A549 (cell line): ENCODE measurements around the gene PPP1R1C. TPM values are rescaled to one million over a fixed set of nuclear protein-coding genes. Genes with fewer than 3 reads are reported as not detected.

Experiments
- ATAC-seq, 2 experiments: fragments of 200-7000 bp in 1 of 2; fragments of >200 bp in 1 of 2; cut with Nextera tagmentation in 1 of 2; cut with Tn5 transposase in 1 of 2; 3 replicates each; pipeline versions ENCODE4 v1.8.0 to v1.9.1; 2018 to 2020; ENCODE audit warnings: mild to moderate bottlenecking in 1 of 2, moderate library complexity in 1 of 2
- CTCF ChIA-PET: fragments of 300-600 bp; sonication (Branson Sonifier 250); formaldehyde crosslinking; extraction: SDS; loops from one replicate; lab custom pipeline; 2021; ENCODE audit warnings: antibody characterized with exemption, inconsistent platforms; lab: Yijun Ruan, JAX
- POLR2A ChIA-PET: fragments of 350-600 bp; formaldehyde crosslinking; extraction: SDS; loops from one replicate; lab custom pipeline; 2021; ENCODE audit warnings: antibody characterized with exemption, inconsistent platforms; lab: Yijun Ruan, JAX
- DNase-seq, 2 experiments: peaks; one replicate each; pipeline versions ENCODE4 v3.0.0 to v3.0.0-alpha.2; 2011 to 2016; ENCODE audit warnings: low read depth in 1 of 2, low spot score in 1 of 2
- FAIRE-seq: peaks from 2 replicates; lab custom pipeline; 2011; peaks lifted over from hg19 to GRCh38; lab: Jason Lieb, UNC
- H3K27ac ChIP-seq, 2 experiments: fragments of >200 bp; sonication (Bioruptor Twin); formaldehyde crosslinking; 3 replicates each; pipeline ENCODE4 v1.5.1; 2016 to 2017
- H3K4me1 ChIP-seq: fragments of >200 bp; sonication (Bioruptor Twin); formaldehyde crosslinking; 3 replicates; pipeline ENCODE4 v1.6.1; 2016
- H3K4me2 ChIP-seq: fragments of >200 bp; sonication (Bioruptor Twin); formaldehyde crosslinking; 3 replicates; pipeline ENCODE4 v1.6.1; 2016
- H3K4me3 ChIP-seq: fragments of >200 bp; sonication (Bioruptor Twin); formaldehyde crosslinking; 3 replicates; pipeline ENCODE4 v1.5.1; 2016
- H3K9me3 ChIP-seq: fragments of >200 bp; sonication (Bioruptor Twin); formaldehyde crosslinking; 3 replicates; pipeline ENCODE4 v1.6.1; 2016
- CBX8 ChIP-seq: fragments of 200-600 bp; sonication (generic); IDR thresholded peaks from 2 replicates; pipeline ENCODE4 v1.6.1; 2016
- EHF ChIP-seq: fragments of 250-450 bp; sonication (Bioruptor Pico); IDR thresholded peaks from 2 replicates; pipeline ENCODE4 v1.5.0; 2020; ENCODE audit warnings: mild to moderate bottlenecking
- ESRRA ChIP-seq: fragments of 150-350 bp; IDR thresholded peaks from 2 replicates; pipeline ENCODE4 v1.6.1; 2014; ENCODE audit warnings: mild to moderate bottlenecking, low read length, borderline replicate concordance
- GATA3 ChIP-seq: IDR thresholded peaks from 2 replicates; pipeline ENCODE4 v1.6.1; 2012; ENCODE audit warnings: borderline replicate concordance
- HOXB5 ChIP-seq: fragments of 250-450 bp; sonication (Bioruptor Pico); IDR thresholded peaks from 2 replicates; pipeline ENCODE4 v1.5.0; 2020; ENCODE audit warnings: mild to moderate bottlenecking, moderate library complexity
- JUNB ChIP-seq: fragments of >200 bp; sonication (Bioruptor Twin); formaldehyde crosslinking; IDR thresholded peaks from 2 replicates; pipeline ENCODE4 v1.6.1; 2016
- NFE2L2 ChIP-seq: fragments of 150-350 bp; conservative IDR thresholded peaks from 2 replicates; pipeline ENCODE4 v1.6.1; 2014; ENCODE audit warnings: low read length
- PHF8 ChIP-seq: fragments of 200-600 bp; sonication (generic); IDR thresholded peaks from 2 replicates; pipeline ENCODE4 v1.6.1; 2016; ENCODE audit warnings: low read depth, mild to moderate bottlenecking, antibody characterized with exemption, moderate library complexity, borderline replicate concordance
- POLR2A ChIP-seq: IDR thresholded peaks from 2 replicates; pipeline ENCODE4 v1.6.1; 2012; ENCODE audit warnings: mild to moderate bottlenecking, low read length
- RAD21 ChIP-seq, 2 experiments: fragments of >200 bp in 1 of 2; sonication (Bioruptor Twin) in 1 of 2; formaldehyde crosslinking in 1 of 2; IDR thresholded peaks in 1 of 2; conservative IDR thresholded peaks in 1 of 2; 2 replicates in 1 of 2; 3 replicates in 1 of 2; pipeline ENCODE4 v1.6.1; 2012 to 2018; ENCODE audit warnings: inconsistent platforms in 1 of 2
- RFX5 ChIP-seq: fragments of 450-650 bp; IDR thresholded peaks from 2 replicates; pipeline ENCODE4 v1.7.1; 2014; ENCODE audit warnings: antibody characterized with exemption, mild to moderate bottlenecking, moderate library complexity
- SREBF2 ChIP-seq: fragments of 450-650 bp; IDR thresholded peaks from 2 replicates; pipeline ENCODE4 v1.6.1; 2014; ENCODE audit warnings: mild to moderate bottlenecking, moderate library complexity
- WGBS: methylation state at CpG from one replicate; pipeline ENCODE4 v1.1.6; 2017; ENCODE audit errors: missing lambda C conversion rate; 5-methylcytosine and 5-hydroxymethylcytosine counted together
- polyA plus RNA-seq, 4 experiments: library from polyadenylated mRNA; depleted of rRNA in 3 of 4; stranded (reverse); fragments of >200 nt; fragmentation: RNase III in 1 of 4; extraction: RNeasy Plus Mini Kit Qiagen cat#74134 plus additional on column Dnase treatment in 1 of 4; gene quantifications; 2 replicates in 3 of 4; 3 replicates in 1 of 4; pipeline ENCODE4 v1.2.3, GENCODE V29; 2011 to 2017
- TF ChIP-seq, protein P1 (sequence below): IDR thresholded peaks from 2 replicates; pipeline ENCODE4 v1.6.1; 2012
- TF ChIP-seq, protein P2 (sequence below): fragments of 250-450 bp; sonication (Bioruptor Pico); IDR thresholded peaks from 2 replicates; pipeline ENCODE4 v1.5.0; 2021; ENCODE audit warnings: mild to moderate bottlenecking, moderate library complexity, borderline replicate concordance
- TF ChIP-seq, protein P3 (sequence below): fragments of >200 bp; sonication (Bioruptor Twin); formaldehyde crosslinking; IDR thresholded peaks from 3 replicates; pipeline ENCODE4 v1.5.1; 2016
- TF ChIP-seq, protein P4 (sequence below): fragments of 150-350 bp; IDR thresholded peaks from 2 replicates; pipeline ENCODE4 v1.6.1; 2014; ENCODE audit warnings: low read depth, mild to moderate bottlenecking, low read length

Gene PPP1R1C
- polyA plus RNA-seq, 2 of the 4 experiments (the other 2 are of a cell fraction), result 0.81 to 2.7 TPM

DNA sequence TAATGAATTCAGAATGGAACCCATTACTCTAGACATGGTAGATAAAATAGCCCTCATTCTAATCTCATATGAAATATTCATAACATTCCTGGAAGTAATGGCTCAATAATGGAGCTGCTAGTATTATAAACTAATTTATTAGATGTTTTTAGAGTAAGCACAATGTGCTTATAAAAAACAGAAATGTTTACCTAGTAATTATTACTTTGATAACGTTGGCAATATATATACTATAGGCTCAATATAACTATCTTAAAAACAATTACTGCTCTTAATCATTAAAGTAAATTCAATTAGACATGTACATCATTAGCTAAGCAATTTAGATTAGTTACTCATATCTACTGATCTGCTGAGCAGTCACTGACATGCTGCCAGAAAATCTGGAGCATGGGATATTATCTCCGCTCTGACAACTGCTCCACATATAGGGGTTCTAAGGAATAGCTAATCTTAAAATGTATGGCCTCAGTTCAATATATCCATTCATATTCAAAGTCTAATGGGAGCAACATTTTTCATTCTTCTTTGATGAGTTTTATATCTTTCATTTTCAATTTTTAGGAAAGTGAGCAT, 19.4 kb downstream of the PPP1R1C start:
- Histone ChIP-seq H3K4me3 (no peak overlapping the region), H3K9me3 (no peaks in the 10 kb centered on the region), H3K4me2 (no peak overlapping the region), H3K4me1 (no peaks in the 10 kb centered on the region), H3K27ac (no peak overlapping the region)
- ATAC-seq, result no peak
- TF ChIP-seq PHF8, result no peak
- TF ChIP-seq, protein P1, sequence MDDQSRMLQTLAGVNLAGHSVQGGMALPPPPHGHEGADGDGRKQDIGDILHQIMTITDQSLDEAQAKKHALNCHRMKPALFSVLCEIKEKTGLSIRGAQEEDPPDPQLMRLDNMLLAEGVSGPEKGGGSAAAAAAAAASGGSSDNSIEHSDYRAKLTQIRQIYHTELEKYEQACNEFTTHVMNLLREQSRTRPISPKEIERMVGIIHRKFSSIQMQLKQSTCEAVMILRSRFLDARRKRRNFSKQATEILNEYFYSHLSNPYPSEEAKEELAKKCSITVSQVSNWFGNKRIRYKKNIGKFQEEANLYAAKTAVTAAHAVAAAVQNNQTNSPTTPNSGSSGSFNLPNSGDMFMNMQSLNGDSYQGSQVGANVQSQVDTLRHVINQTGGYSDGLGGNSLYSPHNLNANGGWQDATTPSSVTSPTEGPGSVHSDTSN, result no peak
- TF ChIP-seq, protein P2, sequence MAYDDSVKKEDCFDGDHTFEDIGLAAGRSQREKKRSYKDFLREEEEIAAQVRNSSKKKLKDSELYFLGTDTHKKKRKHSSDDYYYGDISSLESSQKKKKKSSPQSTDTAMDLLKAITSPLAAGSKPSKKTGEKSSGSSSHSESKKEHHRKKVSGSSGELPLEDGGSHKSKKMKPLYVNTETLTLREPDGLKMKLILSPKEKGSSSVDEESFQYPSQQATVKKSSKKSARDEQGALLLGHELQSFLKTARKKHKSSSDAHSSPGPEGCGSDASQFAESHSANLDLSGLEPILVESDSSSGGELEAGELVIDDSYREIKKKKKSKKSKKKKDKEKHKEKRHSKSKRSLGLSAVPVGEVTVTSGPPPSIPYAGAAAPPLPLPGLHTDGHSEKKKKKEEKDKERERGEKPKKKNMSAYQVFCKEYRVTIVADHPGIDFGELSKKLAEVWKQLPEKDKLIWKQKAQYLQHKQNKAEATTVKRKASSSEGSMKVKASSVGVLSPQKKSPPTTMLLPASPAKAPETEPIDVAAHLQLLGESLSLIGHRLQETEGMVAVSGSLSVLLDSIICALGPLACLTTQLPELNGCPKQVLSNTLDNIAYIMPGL (CRISPR knock-in tag), result no peak
- TF ChIP-seq, protein P3, sequence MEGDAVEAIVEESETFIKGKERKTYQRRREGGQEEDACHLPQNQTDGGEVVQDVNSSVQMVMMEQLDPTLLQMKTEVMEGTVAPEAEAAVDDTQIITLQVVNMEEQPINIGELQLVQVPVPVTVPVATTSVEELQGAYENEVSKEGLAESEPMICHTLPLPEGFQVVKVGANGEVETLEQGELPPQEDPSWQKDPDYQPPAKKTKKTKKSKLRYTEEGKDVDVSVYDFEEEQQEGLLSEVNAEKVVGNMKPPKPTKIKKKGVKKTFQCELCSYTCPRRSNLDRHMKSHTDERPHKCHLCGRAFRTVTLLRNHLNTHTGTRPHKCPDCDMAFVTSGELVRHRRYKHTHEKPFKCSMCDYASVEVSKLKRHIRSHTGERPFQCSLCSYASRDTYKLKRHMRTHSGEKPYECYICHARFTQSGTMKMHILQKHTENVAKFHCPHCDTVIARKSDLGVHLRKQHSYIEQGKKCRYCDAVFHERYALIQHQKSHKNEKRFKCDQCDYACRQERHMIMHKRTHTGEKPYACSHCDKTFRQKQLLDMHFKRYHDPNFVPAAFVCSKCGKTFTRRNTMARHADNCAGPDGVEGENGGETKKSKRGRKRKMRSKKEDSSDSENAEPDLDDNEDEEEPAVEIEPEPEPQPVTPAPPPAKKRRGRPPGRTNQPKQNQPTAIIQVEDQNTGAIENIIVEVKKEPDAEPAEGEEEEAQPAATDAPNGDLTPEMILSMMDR, result no peak
- no peak for TF ChIP-seq POLR2A
- no peak for TF ChIP-seq CBX8
- TF ChIP-seq GATA3, result no peak
- no peak for TF ChIP-seq RAD21 (conservative IDR thresholded peaks at IDR 0.05 in 1 of 2, IDR thresholded peaks at IDR 0.05 in 1 of 2)
- no peak for TF ChIP-seq JUNB
- no peak for TF ChIP-seq NFE2L2
- no peak for TF ChIP-seq SREBF2
- TF ChIP-seq ESRRA, result no peak
- POLR2A ChIA-PET, result no interaction called here
- WGBS, result 52% methylated on average over 2 of the region's 2 CpGs
- DNase-seq, result no peak
- CTCF ChIA-PET, result interaction anchor here (0.6 to 1.2 kb wide), 2 partner anchors 51 to 72 kb away, joined by 3 read pairs; no protein-coding TSS in a partner anchor
- no peak for FAIRE-seq

DNA sequence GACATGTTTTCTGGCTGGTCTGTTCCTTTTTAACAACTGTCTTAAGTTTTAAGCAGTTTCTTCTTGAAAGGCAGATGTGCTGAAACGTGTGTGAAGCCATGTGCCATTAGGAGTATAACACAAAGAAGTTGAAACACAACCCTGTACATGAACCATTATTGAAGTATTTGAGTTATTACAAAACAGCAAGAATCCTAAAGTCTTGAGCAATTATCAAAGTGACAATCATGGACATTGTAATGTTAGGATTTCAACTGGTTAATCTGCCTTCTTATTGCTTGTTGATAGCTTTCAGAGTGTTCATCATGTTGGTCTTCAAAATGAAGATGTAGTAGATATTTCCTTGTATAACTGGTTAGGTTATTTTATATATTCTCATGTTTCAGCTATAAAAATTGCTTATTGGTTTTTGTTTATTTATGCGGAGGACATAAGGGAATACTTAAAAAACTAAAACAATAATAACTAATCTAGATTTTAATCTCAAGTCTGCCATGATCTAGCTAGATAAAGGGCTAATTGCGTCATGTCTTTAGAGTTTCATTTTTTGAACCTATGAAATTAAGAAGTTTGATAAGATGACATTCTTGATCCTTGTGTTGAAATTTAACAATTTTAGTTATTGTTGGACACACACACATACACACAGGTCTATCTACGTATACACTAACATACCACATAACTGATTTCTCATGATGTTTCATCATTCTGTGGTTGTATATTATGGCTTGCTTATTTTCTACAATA, 21.1 kb downstream of the PPP1R1C start:
- TF ChIP-seq RFX5 (no peak), HOXB5 (CRISPR knock-in tag) (no peak), EHF (CRISPR knock-in tag) (no peak)
- TF ChIP-seq, protein P3, result no peak
- TF ChIP-seq, protein P2 (CRISPR knock-in tag), result no peak
- TF ChIP-seq, protein P4, sequence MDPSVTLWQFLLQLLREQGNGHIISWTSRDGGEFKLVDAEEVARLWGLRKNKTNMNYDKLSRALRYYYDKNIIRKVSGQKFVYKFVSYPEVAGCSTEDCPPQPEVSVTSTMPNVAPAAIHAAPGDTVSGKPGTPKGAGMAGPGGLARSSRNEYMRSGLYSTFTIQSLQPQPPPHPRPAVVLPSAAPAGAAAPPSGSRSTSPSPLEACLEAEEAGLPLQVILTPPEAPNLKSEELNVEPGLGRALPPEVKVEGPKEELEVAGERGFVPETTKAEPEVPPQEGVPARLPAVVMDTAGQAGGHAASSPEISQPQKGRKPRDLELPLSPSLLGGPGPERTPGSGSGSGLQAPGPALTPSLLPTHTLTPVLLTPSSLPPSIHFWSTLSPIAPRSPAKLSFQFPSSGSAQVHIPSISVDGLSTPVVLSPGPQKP, result no peak
- no peaks in the 10 kb centered on the region for H3K9me3 ChIP-seq
- CTCF ChIA-PET, result no interaction called here
- no peak overlapping the region for H3K4me2 ChIP-seq
- WGBS, result 69% methylated on average over 4 of the region's 4 CpGs
- H3K27ac ChIP-seq, result no peak overlapping the region
- POLR2A ChIA-PET, result no interaction called here
- no peaks in the 10 kb centered on the region for H3K4me1 ChIP-seq
- FAIRE-seq, result no peak
- no peak for ATAC-seq
- H3K4me3 ChIP-seq, result no peak overlapping the region
- no peak for DNase-seq
